Measurements from ENCODE around the gene ACTL10. TPM values are rescaled to one million over a fixed set of nuclear protein-coding genes. Genes with fewer than 3 reads are reported as not detected.
A peak's percentile ranks its signal among the peaks of the same experiment; 100 is the strongest.

The ACTL10 gene
- total RNA-seq, 1 experiment from 2014 or later = 0.85 TPM

DNA sequence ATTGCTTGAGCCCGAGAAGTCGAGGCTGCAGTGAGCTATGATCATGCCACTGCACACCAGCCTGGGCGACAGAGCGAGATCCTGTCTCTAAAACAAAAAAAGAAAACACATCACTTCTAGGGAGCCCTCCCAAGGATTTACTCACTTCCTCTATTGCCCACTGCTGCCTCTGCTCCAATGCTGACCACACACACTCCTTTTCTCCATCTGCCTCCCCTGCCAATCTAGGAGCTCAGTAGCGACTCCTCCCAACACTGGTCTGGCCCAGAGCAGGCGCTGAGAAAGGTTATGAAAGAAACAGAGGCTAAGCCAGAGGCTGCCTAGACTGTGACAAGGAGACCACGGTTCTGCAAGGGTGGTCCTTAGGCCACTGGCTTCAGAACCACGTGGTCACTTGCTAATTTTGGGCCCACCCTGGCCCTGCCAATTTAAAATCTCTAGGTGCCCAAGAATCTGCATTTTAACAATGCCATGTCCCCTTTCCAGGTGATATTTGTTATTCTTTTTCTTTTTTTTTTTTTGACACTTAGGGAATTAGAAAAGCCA, 20.7 kb downstream of the ACTL10 start:
- no peak overlapping the region; the same call in 1 of the 2 replicates for H3K4me2 ChIP-seq

DNA sequence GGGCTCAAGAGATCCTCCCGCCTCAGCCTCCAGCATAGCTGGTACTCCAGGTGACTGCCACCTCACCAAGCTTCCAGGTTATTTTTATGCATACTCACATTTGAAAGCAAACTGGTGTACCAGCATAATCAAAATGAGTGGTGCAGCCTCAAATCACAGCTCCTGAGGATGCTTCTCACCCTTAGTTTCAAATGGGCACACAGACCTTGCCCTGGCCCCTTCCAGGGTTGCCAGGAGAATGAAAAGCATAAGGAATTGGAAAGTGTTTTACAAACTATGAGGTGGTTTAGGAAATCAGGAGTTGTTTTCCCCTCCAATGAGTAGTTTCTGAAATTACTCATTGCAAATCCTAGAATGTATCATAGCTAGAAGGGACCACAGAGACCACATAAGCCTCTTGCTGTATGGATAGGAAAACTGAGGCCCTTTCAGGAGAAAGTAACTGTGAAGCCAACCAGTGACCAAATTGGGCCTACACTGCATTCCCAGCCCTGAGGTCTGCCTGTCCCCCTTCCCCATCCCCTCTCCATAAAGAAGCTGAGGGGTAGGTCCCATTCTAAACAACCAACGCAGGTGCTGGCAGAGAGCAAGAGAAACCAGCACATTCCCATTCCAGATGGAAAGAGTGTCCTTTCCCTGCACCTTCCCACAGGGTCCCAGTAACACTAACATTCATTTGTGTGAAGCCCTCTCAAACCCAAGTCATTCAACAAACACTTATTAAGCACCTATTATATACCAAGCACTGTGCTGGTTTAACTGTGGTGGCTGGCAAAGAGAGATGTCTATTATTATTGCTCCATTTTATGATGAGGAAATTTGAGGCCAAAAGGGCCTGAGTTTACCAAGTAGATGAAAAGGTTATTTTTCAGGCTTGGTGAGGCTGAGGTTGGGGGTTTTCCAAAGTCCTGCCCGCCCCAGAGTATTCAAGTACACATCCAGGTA, 21.5 kb downstream of the ACTL10 start:
- CTCF ChIA-PET = no interaction called here
- BruUV-seq (replicated peaks) = no TSS peak
- H3K4me2 ChIP-seq = no peak overlapping the region
- H2AFZ ChIP-seq = no peak overlapping the region
- H3K9me3 ChIP-seq (ENCODE audit: insufficient read depth, low read depth) = no peaks in the 10 kb centered on the region
- TF ChIP-seq, protein P1, sequence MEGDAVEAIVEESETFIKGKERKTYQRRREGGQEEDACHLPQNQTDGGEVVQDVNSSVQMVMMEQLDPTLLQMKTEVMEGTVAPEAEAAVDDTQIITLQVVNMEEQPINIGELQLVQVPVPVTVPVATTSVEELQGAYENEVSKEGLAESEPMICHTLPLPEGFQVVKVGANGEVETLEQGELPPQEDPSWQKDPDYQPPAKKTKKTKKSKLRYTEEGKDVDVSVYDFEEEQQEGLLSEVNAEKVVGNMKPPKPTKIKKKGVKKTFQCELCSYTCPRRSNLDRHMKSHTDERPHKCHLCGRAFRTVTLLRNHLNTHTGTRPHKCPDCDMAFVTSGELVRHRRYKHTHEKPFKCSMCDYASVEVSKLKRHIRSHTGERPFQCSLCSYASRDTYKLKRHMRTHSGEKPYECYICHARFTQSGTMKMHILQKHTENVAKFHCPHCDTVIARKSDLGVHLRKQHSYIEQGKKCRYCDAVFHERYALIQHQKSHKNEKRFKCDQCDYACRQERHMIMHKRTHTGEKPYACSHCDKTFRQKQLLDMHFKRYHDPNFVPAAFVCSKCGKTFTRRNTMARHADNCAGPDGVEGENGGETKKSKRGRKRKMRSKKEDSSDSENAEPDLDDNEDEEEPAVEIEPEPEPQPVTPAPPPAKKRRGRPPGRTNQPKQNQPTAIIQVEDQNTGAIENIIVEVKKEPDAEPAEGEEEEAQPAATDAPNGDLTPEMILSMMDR (conservative IDR thresholded peaks at IDR 0.05) = no peak
- no peak for TF ChIP-seq EZH2 (IDR thresholded peaks at IDR 0.05; ENCODE audit: low read depth)
- peaks cover 19% of the 10 kb centered on the region for H3K79me2 ChIP-seq (ENCODE audit: low read depth)
- intact Hi-C loops (cut with micrococcal nuclease; ENCODE audit: unreplicated experiment) = no loop called here
- peaks cover 33% of the 10 kb centered on the region for H3K4me1 ChIP-seq (replicated peaks; ENCODE audit: insufficient read depth)
- no peaks in the 10 kb centered on the region for H3K9me2 ChIP-seq (ENCODE audit: insufficient read depth)
- H3F3A ChIP-seq (ENCODE audit: insufficient read depth, low read depth) = peaks cover 16% of the 10 kb centered on the region; the same call in 1 of the 2 replicates
- H3K4me3 ChIP-seq = no peak overlapping the region
- POLR2A ChIA-PET (ENCODE audit: unreplicated experiment) = no interaction called here
- no peaks in the 10 kb centered on the region for H3K36me3 ChIP-seq (ENCODE audit: low read depth)
- H4K20me1 ChIP-seq (ENCODE audit: insufficient read depth) = no peaks in the 10 kb centered on the region
- no peaks in the 10 kb centered on the region for H3K27me3 ChIP-seq (ENCODE audit: insufficient read depth, low read depth)
- peak in 1 of 2 experiments; percentile 1 for DNase-seq
- no peak overlapping the region for H3K27ac ChIP-seq

More for the DNA sequence above, 20.7 kb downstream of the ACTL10 start:
- ChIA-PET CTCF (no interaction called here), POLR2A (ENCODE audit: unreplicated experiment) (interaction anchor here (0.5 kb wide), 1 partner anchor 703 kb away, joined by 3 read pairs; no protein-coding TSS in a partner anchor)
- BruUV-seq (replicated peaks) = no TSS peak
- peaks cover 27% of the 10 kb centered on the region for H3K79me2 ChIP-seq (ENCODE audit: low read depth)
- H3K9me2 ChIP-seq (ENCODE audit: insufficient read depth) = no peaks in the 10 kb centered on the region
- DNase-seq = peak in 1 of 2 experiments; percentile 17
- no peaks in the 10 kb centered on the region for H3K36me3 ChIP-seq (ENCODE audit: low read depth)
- H3K27ac ChIP-seq = no peak overlapping the region
- peaks cover 16% of the 10 kb centered on the region; the same call in 1 of the 2 replicates for H3F3A ChIP-seq (ENCODE audit: insufficient read depth, low read depth)
- intact Hi-C loops (cut with micrococcal nuclease; ENCODE audit: unreplicated experiment) = no loop called here
- H4K20me1 ChIP-seq (ENCODE audit: insufficient read depth) = no peaks in the 10 kb centered on the region
- no peaks in the 10 kb centered on the region for H3K9me3 ChIP-seq (ENCODE audit: insufficient read depth, low read depth)
- no peaks in the 10 kb centered on the region for H3K27me3 ChIP-seq (ENCODE audit: insufficient read depth, low read depth)
- peaks cover 33% of the 10 kb centered on the region for H3K4me1 ChIP-seq (replicated peaks; ENCODE audit: insufficient read depth)
- no peak overlapping the region for H2AFZ ChIP-seq
- TF ChIP-seq, protein P1 (conservative IDR thresholded peaks at IDR 0.05) = no peak
- TF ChIP-seq EZH2 (IDR thresholded peaks at IDR 0.05; ENCODE audit: low read depth) = no peak
- no peak overlapping the region for H3K4me3 ChIP-seq

- intact Hi-C loops (cut with micrococcal nuclease; ENCODE audit: unreplicated experiment) = no loop called here
- POLR2A ChIA-PET (ENCODE audit: unreplicated experiment) = no interaction called here
- TF ChIP-seq EZH2 (IDR thresholded peaks at IDR 0.05; ENCODE audit: low read depth) = no peak
- TF ChIP-seq, protein P1 (conservative IDR thresholded peaks at IDR 0.05) = no peak
- Histone ChIP-seq H2AFZ (no peak overlapping the region), H3K9me2 (ENCODE audit: insufficient read depth) (no peaks in the 10 kb centered on the region), H3F3A (ENCODE audit: insufficient read depth, low read depth) (peaks cover 16% of the 10 kb centered on the region; the same call in 1 of the 2 replicates), H3K27ac (no peak overlapping the region), H3K4me3 (no peak overlapping the region), H3K27me3 (ENCODE audit: insufficient read depth, low read depth) (no peaks in the 10 kb centered on the region), H4K20me1 (ENCODE audit: insufficient read depth) (no peaks in the 10 kb centered on the region), H3K36me3 (ENCODE audit: low read depth) (no peaks in the 10 kb centered on the region), H3K79me2 (ENCODE audit: low read depth) (peaks cover 16% of the 10 kb centered on the region), H3K9me3 (ENCODE audit: insufficient read depth, low read depth) (no peaks in the 10 kb centered on the region), H3K4me2 (no peak overlapping the region), H3K4me1 (replicated peaks; ENCODE audit: insufficient read depth) (peaks cover 30% of the 10 kb centered on the region)
- CTCF ChIA-PET = no interaction called here
- peak in 1 of 2 experiments; percentile 17 for DNase-seq
- BruUV-seq (replicated peaks) = no TSS peak
Observed at GRCh38 chr20:33688938-33689424, 22.2 kb downstream of the ACTL10 start.
